ENCODE results near the gene GLT8D1. TPM values are rescaled to one million over a fixed set of nuclear protein-coding genes. Genes with fewer than 3 reads are reported as not detected.

The GLT8D1 gene
- total RNA-seq, 3 donors from 2014 or later (not counting 1 experiment from before 2014, with no cell fraction given) = 31.1 to 39.4 (median 38.2) TPM

DNA sequence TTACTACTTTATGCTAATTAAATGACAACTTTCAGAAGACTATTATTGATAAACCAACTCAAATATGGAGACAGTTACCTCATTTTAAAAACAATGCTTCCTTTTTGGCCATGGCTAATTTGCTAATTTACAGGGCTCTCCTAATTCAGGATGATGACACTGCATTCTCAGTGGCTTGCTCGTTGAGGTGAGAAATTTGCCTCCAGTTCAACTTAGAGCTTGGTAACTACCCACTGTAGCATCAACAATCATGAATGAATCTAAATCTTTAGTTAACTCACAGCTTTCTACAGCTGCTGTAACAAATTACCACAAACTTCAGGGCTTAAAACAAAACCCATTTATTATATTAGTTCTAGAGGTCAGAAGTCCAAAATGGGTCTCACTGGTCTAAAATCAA is 33.9 kb downstream of the GLT8D1 start:
- no peak overlapping the region for H3K4me3 ChIP-seq (ENCODE audit: low read length)
- H3K36me3 ChIP-seq (ENCODE audit: control insufficient read depth, insufficient read depth, low read length) = peaks cover 48% of the 10 kb centered on the region
- WGBS (ENCODE audit: insufficient coverage) = 43% methylated on average over 1 of the region's 1 CpG
- no peaks in the 10 kb centered on the region for H3K27me3 ChIP-seq (ENCODE audit: control insufficient read depth, insufficient read depth, low read length)
- Mint-ChIP-seq H3K27me3 (ENCODE audit: low read depth in 2 of 2) (no peaks in the 10 kb centered on the region), H3K4me1 (peaks cover 28 to 46% of the 10 kb centered on the region in 2 donors), H3K27ac (peak overlapping the region; percentile 67 to 72), H3K4me3 (no peak overlapping the region), H3K36me3 (peaks cover 6% of the 10 kb centered on the region), H3K9me3 (no peaks in the 10 kb centered on the region)
- H3K9me3 ChIP-seq (ENCODE audit: control insufficient read depth, insufficient read depth, low read length) = no peaks in the 10 kb centered on the region
- ATAC-seq = no peak
- TF ChIP-seq, protein P1, sequence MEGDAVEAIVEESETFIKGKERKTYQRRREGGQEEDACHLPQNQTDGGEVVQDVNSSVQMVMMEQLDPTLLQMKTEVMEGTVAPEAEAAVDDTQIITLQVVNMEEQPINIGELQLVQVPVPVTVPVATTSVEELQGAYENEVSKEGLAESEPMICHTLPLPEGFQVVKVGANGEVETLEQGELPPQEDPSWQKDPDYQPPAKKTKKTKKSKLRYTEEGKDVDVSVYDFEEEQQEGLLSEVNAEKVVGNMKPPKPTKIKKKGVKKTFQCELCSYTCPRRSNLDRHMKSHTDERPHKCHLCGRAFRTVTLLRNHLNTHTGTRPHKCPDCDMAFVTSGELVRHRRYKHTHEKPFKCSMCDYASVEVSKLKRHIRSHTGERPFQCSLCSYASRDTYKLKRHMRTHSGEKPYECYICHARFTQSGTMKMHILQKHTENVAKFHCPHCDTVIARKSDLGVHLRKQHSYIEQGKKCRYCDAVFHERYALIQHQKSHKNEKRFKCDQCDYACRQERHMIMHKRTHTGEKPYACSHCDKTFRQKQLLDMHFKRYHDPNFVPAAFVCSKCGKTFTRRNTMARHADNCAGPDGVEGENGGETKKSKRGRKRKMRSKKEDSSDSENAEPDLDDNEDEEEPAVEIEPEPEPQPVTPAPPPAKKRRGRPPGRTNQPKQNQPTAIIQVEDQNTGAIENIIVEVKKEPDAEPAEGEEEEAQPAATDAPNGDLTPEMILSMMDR (IDR thresholded peaks at IDR 0.05) = no peak
- no peak for DNase-seq
- intact Hi-C loops (cut with micrococcal nuclease) = no loop called here
- peaks cover 9% of the 10 kb centered on the region for H3K4me1 ChIP-seq (ENCODE audit: control insufficient read depth, insufficient read depth, low read length)
- H3K27ac ChIP-seq (ENCODE audit: low read length) = no peak overlapping the region

- Histone ChIP-seq H3K27ac (ENCODE audit: low read length) (no peak overlapping the region), H3K27me3 (ENCODE audit: control insufficient read depth, insufficient read depth, low read length) (no peaks in the 10 kb centered on the region), H3K9me3 (ENCODE audit: control insufficient read depth, insufficient read depth, low read length) (no peaks in the 10 kb centered on the region), H3K36me3 (ENCODE audit: control insufficient read depth, insufficient read depth, low read length) (peaks cover 45% of the 10 kb centered on the region), H3K4me1 (ENCODE audit: control insufficient read depth, insufficient read depth, low read length) (peaks cover 9% of the 10 kb centered on the region), H3K4me3 (ENCODE audit: low read length) (no peak overlapping the region)
- no peaks in the 10 kb centered on the region for H3K27me3 Mint-ChIP-seq (ENCODE audit: low read depth in 2 of 2)
- TF ChIP-seq, protein P1 (IDR thresholded peaks at IDR 0.05) = no peak
- DNase-seq = peak in 1 of 2 donors; percentile 57
- peak; percentile 57 to 66 (median 59) for ATAC-seq
- H3K36me3 Mint-ChIP-seq = no peaks in the 10 kb centered on the region
- WGBS (ENCODE audit: insufficient coverage) = 73% methylated on average over 8 of the region's 9 CpGs
- intact Hi-C loops (cut with micrococcal nuclease) = no loop called here
- H3K4me3 Mint-ChIP-seq = no peak overlapping the region
- H3K4me1 Mint-ChIP-seq = peaks cover 28 to 40% of the 10 kb centered on the region in 2 donors
- no peaks in the 10 kb centered on the region for H3K9me3 Mint-ChIP-seq
- peak overlapping the region; percentile 67 to 72 for H3K27ac Mint-ChIP-seq
These were observed 34.7 kb downstream of the GLT8D1 start for GRCh38 chr3:52670621-52671521.

DNA sequence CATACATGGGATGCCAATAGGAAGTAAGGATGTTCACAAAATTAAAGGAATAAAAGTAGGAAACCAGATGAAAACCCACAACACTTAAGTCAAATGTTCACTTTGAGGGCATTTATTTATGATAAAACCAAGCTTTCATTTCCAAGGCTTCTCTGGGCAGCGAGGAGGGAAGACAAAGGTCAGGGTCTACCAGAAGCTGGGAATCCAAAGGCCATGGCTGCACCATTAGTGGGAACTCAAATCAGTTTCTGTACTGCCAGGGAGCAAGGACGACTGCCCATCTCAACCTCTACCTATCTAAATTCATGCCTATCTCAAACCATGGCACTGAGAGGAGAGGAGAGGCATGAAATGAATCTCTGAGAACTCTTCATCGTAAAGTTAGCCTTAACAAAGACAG is 42.5 kb downstream of the GLT8D1 start:
- Mint-ChIP-seq H3K27me3 (ENCODE audit: low read depth in 2 of 2) (no peaks in the 10 kb centered on the region), H3K4me3 (no peak overlapping the region), H3K4me1 (peaks cover 0 to 7% of the 10 kb centered on the region in 2 donors), H3K36me3 (peaks cover 13% of the 10 kb centered on the region), H3K9me3 (no peaks in the 10 kb centered on the region), H3K27ac (peak overlapping the region in 1 of 2 donors; percentile 21)
- Histone ChIP-seq H3K27me3 (ENCODE audit: control insufficient read depth, insufficient read depth, low read length) (no peaks in the 10 kb centered on the region), H3K9me3 (ENCODE audit: control insufficient read depth, insufficient read depth, low read length) (no peaks in the 10 kb centered on the region), H3K27ac (ENCODE audit: low read length) (no peak overlapping the region), H3K36me3 (ENCODE audit: control insufficient read depth, insufficient read depth, low read length) (peaks cover 53% of the 10 kb centered on the region), H3K4me1 (ENCODE audit: control insufficient read depth, insufficient read depth, low read length) (no peaks in the 10 kb centered on the region), H3K4me3 (ENCODE audit: low read length) (no peak overlapping the region)
- DNase-seq (no peak), ATAC-seq (no peak)
- intact Hi-C loops (cut with micrococcal nuclease) = no loop called here
- TF ChIP-seq, protein P1 (IDR thresholded peaks at IDR 0.05) = no peak
- WGBS (ENCODE audit: insufficient coverage) = 75% methylated on average over 2 of the region's 3 CpGs

Measured in natural killer cell (primary cell).